ENCODE data around the gene EBF3. TPM values are rescaled to one million over a fixed set of nuclear protein-coding genes. Genes with fewer than 3 reads are reported as not detected.

EBF3 gene
- total RNA-seq, 4 donors from 2014 or later, result 0.42 to 2.9 (median 1.3) TPM

DNA sequence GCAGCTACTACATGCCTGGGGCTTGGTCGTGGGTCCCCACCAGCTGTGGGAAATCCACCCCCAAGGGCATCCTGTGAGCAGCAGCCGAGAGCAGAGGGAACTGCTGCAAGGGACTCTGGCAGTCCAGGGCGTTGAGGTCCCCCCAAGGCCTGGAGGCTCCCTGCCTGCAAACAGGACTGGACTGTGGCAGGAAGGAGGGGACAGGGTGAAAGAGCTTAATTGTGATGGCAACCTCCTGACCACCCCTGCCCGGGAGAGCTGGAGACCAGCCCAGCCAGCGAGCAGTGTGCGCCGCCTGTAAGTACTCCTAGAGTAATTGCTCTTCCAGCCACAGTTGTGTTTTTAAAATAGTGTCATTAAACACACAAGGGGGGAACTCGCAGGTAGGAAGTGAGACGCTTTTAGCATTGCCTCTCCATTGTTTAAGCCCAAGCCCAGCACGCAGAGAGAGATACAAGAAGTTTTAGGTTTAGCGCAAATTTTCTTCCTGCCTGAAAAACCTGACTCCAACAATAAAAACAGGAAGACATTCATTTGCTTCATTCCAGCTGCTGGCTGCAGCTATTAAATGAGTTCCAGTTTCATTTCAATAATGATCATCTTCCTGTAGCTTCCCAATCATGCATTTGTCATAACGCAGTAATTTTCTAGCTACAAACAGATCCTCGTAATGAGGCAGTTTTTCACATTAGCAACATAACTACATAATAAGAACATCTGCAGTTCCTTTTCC is 111.1 kb downstream of the EBF3 start:
- Histone ChIP-seq H3K4me1 (no peaks in the 10 kb centered on the region), H3K27me3 (peaks cover 0 to 24% (median 0%) of the 10 kb centered on the region in 4 donors), H3K27ac (no peak overlapping the region), H3K36me3 (no peaks in the 10 kb centered on the region), H3K4me3 (no peak overlapping the region), H3K9me3 (peaks cover 0 to 10% (median 0%) of the 10 kb centered on the region in 3 donors)
- no peak for TF ChIP-seq POLR2A (IDR thresholded peaks at IDR 0.05)
- TF ChIP-seq, protein P1, sequence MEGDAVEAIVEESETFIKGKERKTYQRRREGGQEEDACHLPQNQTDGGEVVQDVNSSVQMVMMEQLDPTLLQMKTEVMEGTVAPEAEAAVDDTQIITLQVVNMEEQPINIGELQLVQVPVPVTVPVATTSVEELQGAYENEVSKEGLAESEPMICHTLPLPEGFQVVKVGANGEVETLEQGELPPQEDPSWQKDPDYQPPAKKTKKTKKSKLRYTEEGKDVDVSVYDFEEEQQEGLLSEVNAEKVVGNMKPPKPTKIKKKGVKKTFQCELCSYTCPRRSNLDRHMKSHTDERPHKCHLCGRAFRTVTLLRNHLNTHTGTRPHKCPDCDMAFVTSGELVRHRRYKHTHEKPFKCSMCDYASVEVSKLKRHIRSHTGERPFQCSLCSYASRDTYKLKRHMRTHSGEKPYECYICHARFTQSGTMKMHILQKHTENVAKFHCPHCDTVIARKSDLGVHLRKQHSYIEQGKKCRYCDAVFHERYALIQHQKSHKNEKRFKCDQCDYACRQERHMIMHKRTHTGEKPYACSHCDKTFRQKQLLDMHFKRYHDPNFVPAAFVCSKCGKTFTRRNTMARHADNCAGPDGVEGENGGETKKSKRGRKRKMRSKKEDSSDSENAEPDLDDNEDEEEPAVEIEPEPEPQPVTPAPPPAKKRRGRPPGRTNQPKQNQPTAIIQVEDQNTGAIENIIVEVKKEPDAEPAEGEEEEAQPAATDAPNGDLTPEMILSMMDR (IDR thresholded peaks at IDR 0.05), result no peak
- DNase-seq, result no peak
- 32 to 52% methylated on average over 11 to 12 of the region's 13 CpGs for WGBS, 2 donors
- intact Hi-C loops (cut with DNase I), result no loop called here

DNA sequence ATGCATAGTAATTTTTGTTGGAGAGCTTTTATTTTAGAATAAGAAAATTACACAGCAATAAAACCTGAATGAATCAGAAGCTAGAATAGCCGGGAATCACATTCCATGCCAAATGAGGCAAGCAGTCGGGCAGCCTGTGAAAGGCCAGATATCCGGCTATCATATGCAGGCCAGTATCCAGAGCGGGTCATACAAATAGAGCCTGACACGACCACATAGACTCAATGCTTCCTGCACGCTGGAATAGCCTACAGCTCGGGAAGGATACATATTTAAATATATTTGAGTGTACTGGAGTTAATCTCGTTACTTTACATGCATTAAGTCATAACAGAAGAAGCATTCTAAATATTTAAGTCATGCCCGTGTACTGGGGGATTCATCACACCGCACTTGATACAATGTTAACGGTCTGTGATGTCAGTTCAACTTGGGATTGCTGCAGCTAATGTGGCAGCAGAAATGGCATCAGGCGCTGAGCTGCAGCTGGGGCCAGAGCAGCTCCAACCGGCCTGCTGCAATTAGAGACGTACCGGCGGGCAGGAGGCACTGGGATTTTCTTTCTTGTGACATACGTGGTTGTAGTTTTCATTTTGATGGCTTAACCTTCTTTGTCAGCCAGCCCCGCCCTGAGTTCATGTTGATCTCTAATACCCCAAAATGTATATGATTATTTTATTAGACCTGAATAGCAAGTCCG is 112.0 kb downstream of the EBF3 start:
- Histone ChIP-seq H3K9me3 (peaks cover 0 to 5% (median 0%) of the 10 kb centered on the region in 3 donors), H3K4me3 (no peak overlapping the region), H3K36me3 (peaks cover 0 to under 1% (median 0%) of the 10 kb centered on the region in 3 donors), H3K27me3 (peaks cover 0 to 24% (median 0%) of the 10 kb centered on the region in 4 donors), H3K4me1 (no peaks in the 10 kb centered on the region), H3K27ac (no peak overlapping the region)
- no peak for DNase-seq
- 79 to 87% methylated on average over 18 to 19 of the region's 19 CpGs for WGBS, 2 donors
- TF ChIP-seq POLR2A (IDR thresholded peaks at IDR 0.05), result no peak
- TF ChIP-seq, protein P1 (IDR thresholded peaks at IDR 0.05), result no peak
- intact Hi-C loops (cut with DNase I), result no loop called here

DNA sequence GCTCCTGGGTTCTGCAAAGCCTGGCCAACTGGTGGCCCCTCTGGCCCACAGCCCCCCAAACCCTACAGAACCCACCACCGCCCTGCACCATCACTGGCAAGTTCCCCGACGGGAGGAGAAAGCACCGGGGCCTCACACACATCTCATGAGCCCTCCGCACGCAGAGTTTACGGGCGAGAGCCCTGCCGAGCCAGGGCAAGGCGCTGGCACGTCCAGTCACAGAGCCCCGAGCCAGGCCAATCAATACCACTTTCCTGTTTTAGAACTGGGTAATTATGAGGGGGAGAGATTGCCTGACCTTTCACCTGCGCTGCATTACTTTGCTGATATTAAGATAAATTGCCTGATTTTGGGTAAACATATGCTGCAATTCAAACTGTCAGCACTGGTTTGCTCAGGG is 113.3 kb downstream of the EBF3 start:
- H3K27me3 ChIP-seq, result peaks cover 0 to 24% (median 0%) of the 10 kb centered on the region in 4 donors
- no peaks in the 10 kb centered on the region for H3K9me3 ChIP-seq
- intact Hi-C loops (cut with DNase I), result no loop called here
- peaks cover 0 to 5% (median 0%) of the 10 kb centered on the region in 3 donors for H3K36me3 ChIP-seq
- TF ChIP-seq POLR2A (IDR thresholded peaks at IDR 0.05), result no peak
- TF ChIP-seq, protein P1 (IDR thresholded peaks at IDR 0.05), result no peak
- no peaks in the 10 kb centered on the region for H3K4me1 ChIP-seq
- no peak overlapping the region for H3K27ac ChIP-seq
- 66 to 97% methylated on average over 6 to 10 of the region's 13 CpGs for WGBS, 2 donors
- DNase-seq, result no peak
- H3K4me3 ChIP-seq, result no peak overlapping the region

DNA sequence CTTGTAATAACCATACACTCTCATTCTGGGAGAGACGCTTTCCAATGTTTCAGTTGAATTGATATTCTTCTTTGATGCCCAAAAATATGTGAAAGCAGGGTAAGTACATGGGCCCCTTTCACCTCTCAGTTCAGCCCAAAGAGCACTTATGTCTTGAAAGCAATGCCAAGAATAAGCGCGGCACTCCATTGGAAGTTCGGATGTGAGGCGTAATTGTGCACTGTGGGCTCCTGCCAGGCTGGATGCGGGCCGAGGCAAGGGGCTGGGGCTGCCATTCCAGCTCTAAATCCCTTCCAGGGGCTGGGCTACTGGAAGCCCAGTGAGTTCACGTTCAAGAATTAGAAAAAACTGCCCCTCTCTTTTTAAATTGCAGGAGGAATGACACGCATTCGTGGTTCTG is 113.8 kb downstream of the EBF3 start:
- DNase-seq, result no peak
- H3K9me3 ChIP-seq, result no peaks in the 10 kb centered on the region
- H3K4me1 ChIP-seq, result no peaks in the 10 kb centered on the region
- TF ChIP-seq, protein P1 (IDR thresholded peaks at IDR 0.05), result no peak
- TF ChIP-seq POLR2A (IDR thresholded peaks at IDR 0.05), result no peak
- H3K4me3 ChIP-seq, result no peak overlapping the region
- 82 to 89% methylated on average over 1 to 6 of the region's 10 CpGs for WGBS, 2 donors
- intact Hi-C loops (cut with DNase I), result no loop called here
- peaks cover 0 to 5% (median 0%) of the 10 kb centered on the region in 3 donors for H3K36me3 ChIP-seq
- H3K27ac ChIP-seq, result no peak overlapping the region
- H3K27me3 ChIP-seq, result peaks cover 0 to 23% (median 0%) of the 10 kb centered on the region in 4 donors

DNA sequence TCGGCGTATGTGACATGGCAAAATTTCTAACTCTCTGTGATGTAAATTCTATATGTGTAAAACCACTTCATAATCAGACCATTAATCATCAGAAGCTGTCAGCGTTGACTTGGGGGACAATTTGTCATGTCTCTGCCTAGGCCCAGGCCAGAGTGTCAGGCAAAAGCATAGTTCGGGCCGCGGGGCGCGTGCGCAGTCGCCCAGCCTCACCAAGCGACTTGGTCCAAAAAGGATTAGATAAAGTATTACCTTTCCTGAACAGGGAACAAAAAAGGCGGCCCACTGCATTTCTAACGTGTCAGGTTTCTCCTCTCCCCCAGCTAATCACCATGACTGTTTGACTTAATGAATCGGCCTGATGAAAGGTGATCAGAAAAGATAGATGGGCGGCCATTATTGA is 114.2 kb downstream of the EBF3 start:
- intact Hi-C loops (cut with DNase I), result no loop called here
- no peaks in the 10 kb centered on the region for H3K4me1 ChIP-seq
- no peaks in the 10 kb centered on the region for H3K9me3 ChIP-seq
- H3K27ac ChIP-seq, result no peak overlapping the region
- no peak overlapping the region for H3K4me3 ChIP-seq
- no peak for DNase-seq
- TF ChIP-seq, protein P1 (IDR thresholded peaks at IDR 0.05), result no peak
- TF ChIP-seq POLR2A (IDR thresholded peaks at IDR 0.05), result no peak
- peaks cover 0 to 19% (median 0%) of the 10 kb centered on the region in 4 donors for H3K27me3 ChIP-seq
- peaks cover 0 to 5% (median 0%) of the 10 kb centered on the region in 3 donors for H3K36me3 ChIP-seq
- WGBS, 2 donors, result 88 to 89% methylated on average over 14 to 15 of the region's 15 CpGs
